HG02610 (cell line): ENCODE data around the gene CHMP4B.

Experiments
- ATAC-seq: cut with Tn5 transposase; IDR thresholded peaks from one replicate; pipeline ENCODE4 v1.9.1; 2021; ENCODE audit warnings: mild to moderate bottlenecking, moderate library complexity; ENCODE audit not compliant: unreplicated experiment

Gene CHMP4B

GRCh38 chr20:33837096-33837830 lies 26.1 kb downstream of the CHMP4B start:
- no peak for ATAC-seq

- ATAC-seq, result no peak
Measured at GRCh38 chr20:33838035-33838864, 27.1 kb downstream of the CHMP4B start.

GRCh38 chr20:33839591-33839990 lies 28.4 kb downstream of the CHMP4B start:
- ATAC-seq, result no peak

GRCh38 chr20:33840160-33840559 lies 29.0 kb downstream of the CHMP4B start:
- no peak for ATAC-seq

- ATAC-seq, result no peak
Measured at GRCh38 chr20:33840759-33841435, 29.7 kb downstream of the CHMP4B start.

GRCh38 chr20:33841436-33841799 lies 30.3 kb downstream of the CHMP4B start:
- ATAC-seq, result no peak

GRCh38 chr20:33842346-33842745 lies 31.2 kb downstream of the CHMP4B start:
- ATAC-seq, result no peak

GRCh38 chr20:33843050-33843449 lies 31.9 kb downstream of the CHMP4B start:
- ATAC-seq, result no peak

GRCh38 chr20:33843854-33844253 lies 32.7 kb downstream of the CHMP4B start:
- peak; percentile 79 for ATAC-seq

- ATAC-seq, result no peak
Measured at GRCh38 chr20:33846291-33846935, 35.3 kb downstream of the CHMP4B start.

GRCh38 chr20:33847006-33847405 lies 35.9 kb downstream of the CHMP4B start:
- no peak for ATAC-seq

- ATAC-seq, result no peak
Measured at GRCh38 chr20:33848391-33848790, 37.2 kb downstream of the CHMP4B start.

GRCh38 chr20:33850159-33850558 lies 39.0 kb downstream of the CHMP4B start:
- no peak for ATAC-seq

GRCh38 chr20:33851842-33852466 lies 40.8 kb downstream of the CHMP4B start:
- ATAC-seq, result no peak

- ATAC-seq, result no peak
Measured at GRCh38 chr20:33852626-33853506, 41.7 kb downstream of the CHMP4B start.

GRCh38 chr20:33853507-33853813 lies 42.3 kb downstream of the CHMP4B start:
- ATAC-seq, result no peak

- ATAC-seq, result no peak
Measured at GRCh38 chr20:33857722-33858563, 46.8 kb downstream of the CHMP4B start.

- no peak for ATAC-seq
Measured at GRCh38 chr20:33858666-33859065, 47.5 kb downstream of the CHMP4B start.

- no peak for ATAC-seq
Measured at GRCh38 chr20:33859157-33859695, 48.1 kb downstream of the CHMP4B start.
